Prostate gland (tissue), 2 donors: ENCODE results near the gene FHL5. TPM values are rescaled to one million over a fixed set of nuclear protein-coding genes. Genes with fewer than 3 reads are reported as not detected.

Source experiments
- DNase-seq: peaks from one replicate; pipeline ENCODE4 v3.0.0-alpha.2; 2019; ENCODE audit warnings: low spot score
- H3K27ac ChIP-seq, 2 donors: fragments of 200-600 bp; sonication (generic); 2 replicates each; pipeline ENCODE4 v1.5.1; 2017 to 2019
- H3K27me3 ChIP-seq: fragments of 200-600 bp; sonication (generic); replicated peaks from 2 replicates; pipeline ENCODE4 v1.5.1; 2019; ENCODE audit not compliant: insufficient read depth
- H3K36me3 ChIP-seq, 2 donors: fragments of 200-600 bp; sonication (generic); 1 replicate in 1 of 2; 2 replicates in 1 of 2; pipeline versions ENCODE4 v1.5.1 to v1.8.1; 2017 to 2019
- H3K4me1 ChIP-seq: fragments of 200-600 bp; sonication (generic); replicated peaks from 2 replicates; pipeline ENCODE4 v1.5.1; 2019
- H3K4me3 ChIP-seq, 2 donors: fragments of 200-600 bp; sonication (generic); 2 replicates each; pipeline ENCODE4 v1.5.1; 2017 to 2019
- H3K9me3 ChIP-seq: fragments of 200-600 bp; sonication (generic); 2 replicates; pipeline ENCODE4 v1.5.1; 2017
- POLR2A ChIP-seq: fragments of 450-650 bp; IDR thresholded peaks from one replicate; pipeline ENCODE4 v1.6.1; 2016; ENCODE audit warnings: antibody characterized with exemption, mild to moderate bottlenecking
- POLR2AphosphoS5 ChIP-seq: sonication (generic); formaldehyde crosslinking; IDR thresholded peaks from one replicate; pipeline ENCODE4 v1.6.1; 2017; ENCODE audit warnings: antibody characterized with exemption
- WGBS: methylation state at CpG from one replicate; pipeline ENCODE4 v1.1.5; 2018; 5-methylcytosine and 5-hydroxymethylcytosine counted together
- intact Hi-C: fragments of 100-400 bp; cut with DNase I; formaldehyde crosslinking; loops from one replicate; pipeline ENCODE4 v1.14.2; 2022
- total RNA-seq, 2 donors: library from RNA; depleted of rRNA; stranded (reverse); fragments of >200 nt; gene quantifications; one replicate each; pipeline ENCODE4 v1.1.0, GENCODE V29; 2016
- TF ChIP-seq, protein P1 (sequence below), 4 experiments: fragments of 200-600 bp in 2 of 4; fragments of 450-650 bp in 2 of 4; sonication (generic) in 2 of 4; IDR thresholded peaks; 1 replicate in 3 of 4; 2 replicates in 1 of 4; pipeline ENCODE4 v1.5.1; 2016 to 2019; ENCODE audit warnings: antibody characterized with exemption in 4 of 4, mild to moderate bottlenecking in 2 of 4, moderate library complexity in 2 of 4

Gene FHL5
- total RNA-seq, 2 donors from 2014 or later: 4.9 to 23.3 TPM

DNA sequence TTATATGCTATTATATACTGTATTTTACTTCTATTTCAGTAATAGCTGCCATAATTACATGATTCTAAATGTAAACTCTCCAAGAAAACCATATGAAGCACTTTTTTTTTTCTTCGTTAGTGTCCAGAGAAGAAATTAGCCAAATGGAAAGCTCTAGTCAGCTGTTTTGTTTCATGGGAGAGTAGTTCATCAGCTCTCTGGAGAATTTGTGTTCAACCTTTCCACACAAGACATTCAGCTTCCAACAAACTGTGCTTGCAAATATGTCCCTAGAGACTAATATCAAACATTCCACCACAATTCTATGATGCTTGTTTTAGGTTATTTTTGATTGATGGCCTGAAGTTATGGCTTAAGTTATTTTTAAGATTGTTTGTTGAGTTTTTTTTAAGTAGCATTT is 19.5 kb downstream of the FHL5 start:
- Histone ChIP-seq H3K4me1 (no peaks in the 10 kb centered on the region), H3K9me3 (no peaks in the 10 kb centered on the region), H3K27ac (no peak overlapping the region), H3K27me3 (no peaks in the 10 kb centered on the region), H3K36me3 (no peaks in the 10 kb centered on the region), H3K4me3 (no peak overlapping the region)
- TF ChIP-seq POLR2AphosphoS5 (no peak), POLR2A (no peak)
- TF ChIP-seq, protein P1, sequence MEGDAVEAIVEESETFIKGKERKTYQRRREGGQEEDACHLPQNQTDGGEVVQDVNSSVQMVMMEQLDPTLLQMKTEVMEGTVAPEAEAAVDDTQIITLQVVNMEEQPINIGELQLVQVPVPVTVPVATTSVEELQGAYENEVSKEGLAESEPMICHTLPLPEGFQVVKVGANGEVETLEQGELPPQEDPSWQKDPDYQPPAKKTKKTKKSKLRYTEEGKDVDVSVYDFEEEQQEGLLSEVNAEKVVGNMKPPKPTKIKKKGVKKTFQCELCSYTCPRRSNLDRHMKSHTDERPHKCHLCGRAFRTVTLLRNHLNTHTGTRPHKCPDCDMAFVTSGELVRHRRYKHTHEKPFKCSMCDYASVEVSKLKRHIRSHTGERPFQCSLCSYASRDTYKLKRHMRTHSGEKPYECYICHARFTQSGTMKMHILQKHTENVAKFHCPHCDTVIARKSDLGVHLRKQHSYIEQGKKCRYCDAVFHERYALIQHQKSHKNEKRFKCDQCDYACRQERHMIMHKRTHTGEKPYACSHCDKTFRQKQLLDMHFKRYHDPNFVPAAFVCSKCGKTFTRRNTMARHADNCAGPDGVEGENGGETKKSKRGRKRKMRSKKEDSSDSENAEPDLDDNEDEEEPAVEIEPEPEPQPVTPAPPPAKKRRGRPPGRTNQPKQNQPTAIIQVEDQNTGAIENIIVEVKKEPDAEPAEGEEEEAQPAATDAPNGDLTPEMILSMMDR (IDR thresholded peaks at IDR 0.05): no peak
- intact Hi-C loops: no loop called here
- DNase-seq: no peak
- WGBS: 94% methylated on average over 1 of the region's 1 CpG

DNA sequence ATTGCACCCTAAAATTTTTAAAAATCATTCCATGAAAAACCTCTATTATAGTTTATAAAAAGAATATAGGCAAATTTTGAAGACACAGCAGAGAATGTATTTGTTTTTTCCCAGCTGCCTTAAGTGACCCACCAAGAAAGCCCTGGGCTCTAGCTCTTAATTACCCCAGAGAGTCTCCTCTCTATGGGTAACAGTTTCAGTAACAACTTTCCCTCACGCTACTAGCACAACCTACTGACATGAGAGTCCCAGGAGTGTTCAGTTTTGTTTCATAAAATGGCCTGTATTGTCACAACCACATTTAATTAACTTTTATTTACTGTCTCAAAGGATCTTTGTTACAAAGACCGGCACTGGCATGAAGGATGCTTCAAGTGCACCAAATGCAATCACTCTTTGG is 41.5 kb downstream of the FHL5 start:
- 60% methylated on average over 2 of the region's 2 CpGs for WGBS
- no peaks in the 10 kb centered on the region for H3K27me3 ChIP-seq
- H3K36me3 ChIP-seq: no peaks in the 10 kb centered on the region
- H3K9me3 ChIP-seq: no peaks in the 10 kb centered on the region
- H3K4me1 ChIP-seq: no peaks in the 10 kb centered on the region
- DNase-seq: no peak
- H3K27ac ChIP-seq: no peak overlapping the region
- H3K4me3 ChIP-seq: no peak overlapping the region
- intact Hi-C loops: no loop called here
- no peak for TF ChIP-seq POLR2AphosphoS5
- no peak for TF ChIP-seq POLR2A
- TF ChIP-seq, protein P1 (IDR thresholded peaks at IDR 0.05): no peak

DNA sequence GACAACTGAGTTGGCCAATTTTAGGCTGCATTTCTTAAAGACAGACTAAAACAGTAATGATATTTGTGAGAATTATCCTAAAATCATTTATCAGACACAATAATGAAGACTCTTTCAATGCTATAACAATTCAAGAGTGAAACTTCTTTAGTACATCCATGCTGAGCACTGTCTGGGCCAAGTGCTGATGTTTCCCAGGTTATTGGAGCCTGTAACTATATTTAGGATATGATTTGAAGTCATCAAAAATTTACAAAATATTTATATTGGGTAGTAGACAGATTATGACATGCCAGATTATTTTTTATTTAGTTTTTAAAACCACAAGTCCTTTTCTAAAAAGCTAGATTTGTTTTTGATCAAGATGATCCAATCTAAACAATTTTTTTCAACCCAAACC is 45.1 kb downstream of the FHL5 start:
- TF ChIP-seq, protein P1 (IDR thresholded peaks at IDR 0.05): no peak
- TF ChIP-seq POLR2A (no peak), POLR2AphosphoS5 (no peak)
- intact Hi-C loops: no loop called here
- Histone ChIP-seq H3K27me3 (no peaks in the 10 kb centered on the region), H3K4me3 (no peak overlapping the region), H3K27ac (no peak overlapping the region), H3K4me1 (no peaks in the 10 kb centered on the region), H3K9me3 (no peaks in the 10 kb centered on the region), H3K36me3 (no peaks in the 10 kb centered on the region)
- no peak for DNase-seq

DNA sequence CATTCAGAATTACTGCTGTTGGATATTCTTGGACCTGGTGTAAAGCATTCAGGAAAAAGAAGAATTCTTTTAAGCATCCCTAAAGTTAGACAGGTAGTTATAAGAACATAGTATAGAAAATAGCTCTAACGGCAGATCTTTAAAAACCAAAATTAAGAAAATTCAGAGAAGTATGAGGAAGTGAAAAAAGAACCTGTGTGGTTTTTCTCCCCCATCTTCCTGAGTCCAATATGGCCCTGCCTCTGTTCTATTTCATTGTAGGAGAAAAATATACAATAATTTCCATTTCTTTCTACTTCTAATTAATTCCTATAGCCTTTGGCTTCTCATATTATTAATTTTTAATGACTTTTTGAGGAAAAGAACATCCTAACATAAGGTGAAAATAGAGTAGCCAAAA is 47.1 kb downstream of the FHL5 start:
- Histone ChIP-seq H3K4me3 (no peak overlapping the region), H3K9me3 (no peaks in the 10 kb centered on the region), H3K4me1 (no peaks in the 10 kb centered on the region), H3K36me3 (no peaks in the 10 kb centered on the region), H3K27me3 (no peaks in the 10 kb centered on the region), H3K27ac (no peak overlapping the region)
- intact Hi-C loops: no loop called here
- DNase-seq: no peak
- WGBS: 94% methylated on average over 1 of the region's 1 CpG
- TF ChIP-seq, protein P1 (IDR thresholded peaks at IDR 0.05): no peak
- TF ChIP-seq POLR2A (no peak), POLR2AphosphoS5 (no peak)

DNA sequence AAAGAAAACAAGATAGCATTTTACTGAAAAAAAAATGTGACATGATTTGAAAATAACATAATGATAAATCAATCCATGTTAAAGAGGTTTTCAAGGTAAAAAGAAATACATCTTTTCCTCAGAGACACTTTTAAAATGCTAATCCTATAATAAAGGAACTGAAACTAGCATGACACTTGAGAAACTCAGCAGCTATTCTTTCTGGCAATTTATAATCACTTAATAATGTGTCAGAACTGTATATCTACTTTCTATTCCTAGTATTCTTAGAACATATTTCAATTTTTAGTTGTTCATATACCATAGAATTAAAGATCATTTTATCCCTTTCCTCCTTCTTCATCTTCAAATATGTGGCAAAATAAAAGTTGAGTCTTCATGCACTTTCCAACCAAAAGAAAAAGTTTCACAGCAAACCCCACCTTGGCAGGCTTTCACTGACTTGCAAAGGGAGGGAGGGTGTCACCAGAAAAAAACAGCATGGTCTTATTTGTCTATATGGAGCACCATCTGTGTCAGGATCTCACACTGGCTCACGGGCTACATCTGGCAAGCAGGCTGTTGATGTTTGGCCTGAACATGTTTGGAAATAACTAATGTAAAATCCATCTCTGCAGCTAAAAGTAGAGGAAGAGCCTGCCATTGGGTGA is 48.5 kb downstream of the FHL5 start:
- 45% methylated on average over 1 of the region's 1 CpG for WGBS
- intact Hi-C loops: no loop called here
- Histone ChIP-seq H3K4me1 (no peaks in the 10 kb centered on the region), H3K27ac (no peak overlapping the region), H3K27me3 (no peaks in the 10 kb centered on the region), H3K36me3 (no peaks in the 10 kb centered on the region), H3K9me3 (no peaks in the 10 kb centered on the region), H3K4me3 (no peak overlapping the region)
- TF ChIP-seq POLR2A (no peak), POLR2AphosphoS5 (no peak)
- TF ChIP-seq, protein P1 (IDR thresholded peaks at IDR 0.05): no peak
- DNase-seq: no peak
